ENCODE results near the gene RECQL5. TPM values are rescaled to one million over a fixed set of nuclear protein-coding genes. Genes with fewer than 3 reads are reported as not detected.
A peak's percentile ranks its signal among the peaks of the same experiment; 100 is the strongest.

Gene RECQL5
- total and polyA plus RNA-seq, 2 donors (not counting 1 experiment from before 2014, with no cell fraction given): 8.4 to 26.3 TPM

DNA sequence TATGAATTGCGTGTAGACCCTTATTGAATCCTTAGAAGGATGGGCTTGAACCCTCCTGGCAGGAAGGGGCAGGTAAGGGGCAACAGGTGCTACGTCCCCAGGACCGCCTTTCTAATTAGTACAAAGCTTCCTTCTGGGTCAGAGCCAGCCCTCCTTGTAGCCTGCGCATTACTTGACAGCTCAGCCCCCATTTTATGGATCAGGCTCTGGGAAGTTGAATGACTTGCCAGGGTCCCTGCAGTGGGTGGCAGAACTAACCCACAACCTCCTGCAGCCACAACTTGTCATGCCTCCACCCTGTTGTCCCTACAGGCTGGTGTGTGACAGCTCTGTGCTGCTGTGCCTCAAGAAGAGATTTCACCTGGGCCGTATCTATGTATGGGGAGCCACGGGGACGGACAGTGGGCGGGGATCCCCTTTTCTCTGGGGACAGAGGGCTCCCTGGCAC, 76.6 kb downstream of the RECQL5 start:
- Histone ChIP-seq H3K79me2 (ENCODE audit: control insufficient read depth, insufficient read depth, low read length) (no peaks in the 10 kb centered on the region), H3K9ac (ENCODE audit: insufficient read depth, low read length) (no peak overlapping the region), H3K27ac (ENCODE audit: insufficient read depth, low read length) (no peak overlapping the region), H3K36me3 (ENCODE audit: control insufficient read depth, insufficient read depth, low read length) (no peaks in the 10 kb centered on the region), H3K4me1 (ENCODE audit: control insufficient read depth, extremely low read depth, insufficient read depth, low read length) (no peaks in the 10 kb centered on the region), H2AFZ (ENCODE audit: low read length) (no peak overlapping the region), H3K4me2 (ENCODE audit: extremely low read depth, insufficient read depth, low read length) (no peak overlapping the region), H3K9me3 (ENCODE audit: control insufficient read depth, insufficient read depth, low read depth, low read length) (no peaks in the 10 kb centered on the region), H3K27me3 (ENCODE audit: control insufficient read depth, insufficient read depth, low read length) (peaks cover 31% of the 10 kb centered on the region), H3K4me3 (replicated peaks in 1 of 4; ENCODE audit: control extremely low read depth in 1 of 4, insufficient read depth in 1 of 4, low read depth in 3 of 4, low read length in 4 of 4) (no peak overlapping the region), H4K20me1 (ENCODE audit: control insufficient read depth, extremely low read depth, insufficient read depth, low read length) (no peaks in the 10 kb centered on the region)
- DNase-seq (ENCODE audit: low read depth in 2 of 2): no peak
- TF ChIP-seq CTCF (conservative IDR thresholded peaks at IDR 0.05 in 1 of 2, IDR thresholded peaks at IDR 0.05 in 1 of 2; ENCODE audit: low read depth in 1 of 2, low read length in 2 of 2): no peak
- no peak for TF ChIP-seq EZH2 (IDR thresholded peaks at IDR 0.05; ENCODE audit: low read length, missing control alignments)

DNA sequence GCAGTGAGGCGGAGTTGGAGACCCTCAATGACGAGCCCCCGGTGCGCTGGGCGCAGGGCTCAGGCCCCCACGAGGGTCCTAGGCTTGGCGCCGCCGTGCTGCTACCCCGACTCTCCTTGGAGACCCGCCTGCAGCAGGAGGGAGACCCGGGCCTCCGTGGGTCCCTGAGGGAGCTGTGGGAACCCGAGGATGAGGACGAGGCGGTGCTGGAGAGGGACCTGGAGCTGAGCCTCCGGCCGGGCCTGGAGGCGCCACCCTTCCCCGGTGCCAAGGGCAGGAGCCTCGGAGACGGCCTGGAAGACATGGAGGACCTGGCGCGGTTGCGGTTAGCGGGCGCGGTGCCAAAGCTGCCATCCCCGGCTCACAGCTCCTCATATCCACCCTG, 77.0 kb downstream of the RECQL5 start:
- Histone ChIP-seq H3K4me2 (ENCODE audit: extremely low read depth, insufficient read depth, low read length) (no peak overlapping the region), H3K27me3 (ENCODE audit: control insufficient read depth, insufficient read depth, low read length) (peaks cover 27% of the 10 kb centered on the region), H3K27ac (ENCODE audit: insufficient read depth, low read length) (no peak overlapping the region)

More for the DNA sequence above, 77.0 kb downstream of the RECQL5 start:
- no peak for TF ChIP-seq EZH2 (IDR thresholded peaks at IDR 0.05; ENCODE audit: low read length, missing control alignments)
- no peak for TF ChIP-seq CTCF (conservative IDR thresholded peaks at IDR 0.05 in 1 of 2, IDR thresholded peaks at IDR 0.05 in 1 of 2; ENCODE audit: low read depth in 1 of 2, low read length in 2 of 2)
- no peaks in the 10 kb centered on the region for H3K9me3 ChIP-seq (ENCODE audit: control insufficient read depth, insufficient read depth, low read depth, low read length)
- H4K20me1 ChIP-seq (ENCODE audit: control insufficient read depth, extremely low read depth, insufficient read depth, low read length): no peaks in the 10 kb centered on the region
- H3K79me2 ChIP-seq (ENCODE audit: control insufficient read depth, insufficient read depth, low read length): no peaks in the 10 kb centered on the region
- no peak overlapping the region for H3K9ac ChIP-seq (ENCODE audit: insufficient read depth, low read length)
- H3K4me1 ChIP-seq (ENCODE audit: control insufficient read depth, extremely low read depth, insufficient read depth, low read length): no peaks in the 10 kb centered on the region
- no peak for DNase-seq (ENCODE audit: low read depth in 2 of 2)
- H3K36me3 ChIP-seq (ENCODE audit: control insufficient read depth, insufficient read depth, low read length): no peaks in the 10 kb centered on the region
- H3K4me3 ChIP-seq (replicated peaks in 1 of 4; ENCODE audit: control extremely low read depth in 1 of 4, insufficient read depth in 1 of 4, low read depth in 3 of 4, low read length in 4 of 4): peak overlapping the region in 1 of 4 experiments; percentile 55
- no peak overlapping the region for H2AFZ ChIP-seq (ENCODE audit: low read length)

Measured in fibroblast of lung (primary cell).